Inferior parietal cortex (tissue), 1 donor: Measurements from ENCODE around the gene SPCS3.
"Not testable (repeated sequence)": the region's sequence is repeated elsewhere in the genome, so short reads cannot be mapped to it uniquely, and the experiment has no call there.

Experiments
- DNase-seq: peaks from one replicate; pipeline ENCODE4 v3.0.0-alpha.2; 2016; ENCODE audit errors: extremely low spot score

Gene SPCS3

DNA sequence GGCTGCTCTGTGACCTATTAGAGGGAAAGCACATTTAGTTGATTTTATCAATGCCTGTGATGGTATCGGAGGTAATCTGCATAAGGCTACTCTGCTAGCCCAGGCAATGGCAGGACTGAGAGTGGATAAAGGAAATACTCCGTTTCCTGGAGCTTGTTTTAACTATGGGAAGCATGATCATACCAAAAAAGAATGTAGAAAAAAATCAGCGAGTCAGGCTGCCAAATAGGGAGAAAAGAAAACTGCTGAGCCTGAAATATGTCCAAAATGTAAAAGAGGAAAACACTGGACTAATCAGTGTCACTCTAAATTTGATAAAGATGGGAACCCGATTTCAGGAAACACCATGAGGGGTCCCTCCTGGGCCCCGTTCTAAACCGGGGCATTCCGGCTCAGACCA, 25.6 kb downstream of the SPCS3 start:
- not testable (repeated sequence) for DNase-seq

GRCh38 chr4:176346836-176347235, 27.1 kb downstream of the SPCS3 start:
- not testable (repeated sequence) for DNase-seq

- DNase-seq: no peak
Observed at GRCh38 chr4:176350671-176351070, 30.9 kb downstream of the SPCS3 start.

GRCh38 chr4:176354884-176355283, 35.1 kb downstream of the SPCS3 start:
- DNase-seq: no peak

DNA sequence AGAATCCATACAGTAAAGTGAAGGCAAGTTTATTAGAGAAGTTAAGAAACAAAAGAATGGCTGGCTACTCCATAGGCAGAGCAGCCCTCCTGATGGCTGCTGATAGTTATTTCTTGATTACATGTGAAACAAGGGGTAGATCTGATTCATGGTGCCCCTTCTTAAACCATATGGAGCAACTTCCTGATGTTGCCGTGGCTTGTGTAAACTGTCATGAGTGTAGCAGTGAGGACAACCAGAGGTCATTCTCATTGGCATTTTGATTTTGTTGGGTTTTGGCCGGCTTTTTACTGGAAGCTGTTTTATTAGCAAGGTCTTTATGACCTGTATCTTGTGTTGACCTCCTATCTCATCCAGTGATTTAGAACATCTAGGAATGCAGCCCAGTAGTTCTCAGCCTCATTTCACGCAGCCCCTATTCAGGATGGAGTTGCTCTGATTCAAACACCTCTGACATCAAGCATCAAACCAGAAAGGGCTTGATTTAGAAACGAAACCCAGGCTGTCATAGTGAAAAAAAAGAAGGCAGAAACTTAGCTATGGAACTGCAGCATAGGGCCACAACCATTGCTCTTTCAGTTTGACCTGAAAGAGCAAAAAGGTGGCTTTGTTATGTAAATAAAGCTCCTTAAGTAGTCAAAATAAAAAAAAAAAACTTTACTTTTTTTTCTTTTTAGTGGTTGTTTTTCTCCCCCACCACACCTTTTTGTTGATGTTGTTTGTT, 37.8 kb downstream of the SPCS3 start:
- DNase-seq: no peak

GRCh38 chr4:176358083-176358469, 38.3 kb downstream of the SPCS3 start:
- DNase-seq: no peak

GRCh38 chr4:176359590-176359989, 39.8 kb downstream of the SPCS3 start:
- DNase-seq: no peak

- DNase-seq: no peak
Observed at GRCh38 chr4:176360446-176360845, 40.7 kb downstream of the SPCS3 start.

DNA sequence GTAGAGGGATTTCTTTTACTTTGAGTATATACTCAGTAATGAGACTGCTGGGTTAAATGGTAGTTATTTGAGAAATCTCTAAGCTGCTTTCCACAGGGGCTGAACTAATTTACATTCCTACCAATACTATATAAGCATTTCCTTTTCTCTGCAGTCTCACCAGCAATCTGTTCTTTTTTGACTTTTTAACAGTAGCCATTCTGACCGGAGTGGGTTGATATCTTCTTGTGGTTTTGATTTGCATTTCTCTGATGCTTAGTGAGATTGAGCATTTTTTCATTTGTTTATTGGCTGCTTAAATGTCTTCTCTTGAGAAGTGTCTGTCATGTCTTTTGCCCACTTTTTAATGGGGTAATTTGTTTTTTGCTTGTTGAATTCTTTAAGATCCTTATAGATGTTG, 43.3 kb downstream of the SPCS3 start:
- DNase-seq: no peak

GRCh38 chr4:176367771-176368465, 48.2 kb downstream of the SPCS3 start:
- no peak for DNase-seq

GRCh38 chr4:176376032-176376614, 56.4 kb downstream of the SPCS3 start:
- peak; percentile 61 for DNase-seq

DNA sequence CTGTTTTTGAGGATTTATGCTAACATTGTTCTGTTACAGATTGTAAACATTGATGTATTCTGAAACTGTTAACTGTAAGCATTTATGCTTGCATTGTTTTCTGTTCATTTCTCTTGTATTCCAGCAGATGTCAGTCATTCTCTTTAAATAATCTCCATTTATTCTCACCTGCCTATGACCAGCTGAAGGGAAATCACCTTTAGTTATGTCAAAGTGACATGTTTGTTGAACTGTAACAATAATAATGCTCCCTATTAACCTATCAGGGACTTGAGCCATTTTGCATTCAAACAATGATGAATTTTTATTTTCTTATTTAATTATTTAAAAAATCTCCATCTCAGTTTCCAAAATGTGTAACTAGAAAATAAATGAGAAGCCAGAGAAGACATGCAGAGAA, 58.0 kb downstream of the SPCS3 start:
- DNase-seq: peak; percentile 65

GRCh38 chr4:176380352-176381157, 60.8 kb downstream of the SPCS3 start:
- no peak for DNase-seq
